Measurements from ENCODE around the gene NEIL3.

Gene NEIL3

GRCh38 chr4:177309522-177310371, at the start of gene NEIL3:
NEIL3 (plus strand) TSS chr4:177309874; CDS start chr4:177309954, 80 bp downstream.
- peak; percentile 96 for DNase-seq

- DNase-seq: no peak
Measured at GRCh38 chr4:177263818-177264217, 45.9 kb upstream of the NEIL3 start.

- DNase-seq: no peak
Measured at GRCh38 chr4:177264788-177265422, 44.8 kb upstream of the NEIL3 start.

- DNase-seq: no peak
Measured at GRCh38 chr4:177265729-177266128, 43.9 kb upstream of the NEIL3 start.

- no peak for DNase-seq
Measured at GRCh38 chr4:177266506-177266905, 43.2 kb upstream of the NEIL3 start.

GRCh38 chr4:177267911-177268310, 41.8 kb upstream of the NEIL3 start:
- DNase-seq: no peak

- no peak for DNase-seq
Measured at GRCh38 chr4:177271091-177271490, 38.6 kb upstream of the NEIL3 start.

GRCh38 chr4:177271915-177272766, 37.5 kb upstream of the NEIL3 start:
- DNase-seq: no peak

GRCh38 chr4:177275999-177276398, 33.7 kb upstream of the NEIL3 start:
- DNase-seq: no peak

GRCh38 chr4:177281351-177281909, 28.2 kb upstream of the NEIL3 start:
- no peak for DNase-seq

GRCh38 chr4:177282284-177282835, 27.3 kb upstream of the NEIL3 start:
- DNase-seq: no peak

- no peak for DNase-seq
Measured at GRCh38 chr4:177283167-177283566, 26.5 kb upstream of the NEIL3 start.

GRCh38 chr4:177285953-177286352, 23.7 kb upstream of the NEIL3 start:
- DNase-seq: peak; percentile 9

- DNase-seq: no peak
Measured at GRCh38 chr4:177287255-177287654, 22.4 kb upstream of the NEIL3 start.

GRCh38 chr4:177288335-177288734, 21.3 kb upstream of the NEIL3 start:
- DNase-seq: no peak

- no peak for DNase-seq
Measured at GRCh38 chr4:177290780-177291179, 18.9 kb upstream of the NEIL3 start.

- no peak for DNase-seq
Measured at GRCh38 chr4:177292171-177292570, 17.5 kb upstream of the NEIL3 start.

GRCh38 chr4:177293208-177294033, 16.3 kb upstream of the NEIL3 start:
- DNase-seq: no peak

- peak; percentile 55 for DNase-seq
Measured at GRCh38 chr4:177297785-177298391, 11.8 kb upstream of the NEIL3 start.

- no peak for DNase-seq
Measured at GRCh38 chr4:177301126-177301639, 8.5 kb upstream of the NEIL3 start.
